Testis (tissue), 3 donors: Measurements from ENCODE around the gene RAB3A. TPM values are rescaled to one million over a fixed set of nuclear protein-coding genes. Genes with fewer than 3 reads are reported as not detected.

ENCODE experiments used
- DNase-seq: peaks from one replicate; pipeline ENCODE4 v3.0.0-alpha.2; 2019
- H3K27ac ChIP-seq, 2 donors: fragments of 200-600 bp; sonication (generic); one replicate each; pipeline ENCODE4 v1.5.1; 2019
- H3K27me3 ChIP-seq: fragments of 200-600 bp; sonication (generic); one replicate; pipeline ENCODE4 v1.5.1; 2019
- H3K36me3 ChIP-seq: fragments of 200-600 bp; sonication (generic); one replicate; pipeline ENCODE4 v1.5.1; 2017; ENCODE audit warnings: low read depth; ENCODE audit errors: missing control alignments
- H3K4me1 ChIP-seq: fragments of 200-600 bp; sonication (generic); one replicate; pipeline ENCODE4 v1.5.1; 2019
- H3K4me3 ChIP-seq, 2 donors: fragments of 200-600 bp; sonication (generic); one replicate each; pipeline ENCODE4 v1.5.1; 2017 to 2019
- H3K9me3 ChIP-seq: fragments of 200-600 bp; sonication (generic); one replicate; pipeline ENCODE4 v1.5.1; 2017
- POLR2A ChIP-seq: fragments of 450-650 bp; IDR thresholded peaks from one replicate; pipeline ENCODE4 v1.6.1; 2017; ENCODE audit warnings: antibody characterized with exemption, mild to moderate bottlenecking, moderate library complexity
- WGBS, 2 donors: methylation state at CpG; one replicate each; pipeline ENCODE4 v1.1.5; 2018; 5-methylcytosine and 5-hydroxymethylcytosine counted together
- intact Hi-C: fragments of 100-400 bp; cut with DNase I; formaldehyde crosslinking; loops from one replicate; pipeline ENCODE4 v1.15.1; 2023; ENCODE audit warnings: low total_unique reads
- polyA plus RNA-seq: library from polyadenylated mRNA; stranded (reverse); fragments of 350-450 nt; fragmentation: Illumina TruSeq; extraction: RNeasy Lipid Tissue Mini Kit (QIAGEN cat#74804); gene quantifications from one replicate; pipeline ENCODE4 v1.2.3, GENCODE V29; 2014; ENCODE audit warnings: low read depth, low replicate concordance; ENCODE audit not compliant: insufficient read depth
- total RNA-seq, 2 donors: library from RNA; depleted of rRNA; stranded (reverse); fragments of >200 nt; gene quantifications; one replicate each; pipeline ENCODE4 v1.2.3, GENCODE V29; 2016
- TF ChIP-seq, protein P1 (sequence below), 3 experiments: fragments of 450-650 bp in 2 of 3; fragments of 200-600 bp in 1 of 3; sonication (generic) in 1 of 3; IDR thresholded peaks; one replicate each; pipeline ENCODE4 v1.5.1; 2016 to 2019; ENCODE audit warnings: antibody characterized with exemption in 3 of 3, mild to moderate bottlenecking in 2 of 3, moderate library complexity in 1 of 3

Gene RAB3A
- total and polyA plus RNA-seq, 3 donors from 2014 or later: 2.8 to 6.3 (median 4.6) TPM

DNA sequence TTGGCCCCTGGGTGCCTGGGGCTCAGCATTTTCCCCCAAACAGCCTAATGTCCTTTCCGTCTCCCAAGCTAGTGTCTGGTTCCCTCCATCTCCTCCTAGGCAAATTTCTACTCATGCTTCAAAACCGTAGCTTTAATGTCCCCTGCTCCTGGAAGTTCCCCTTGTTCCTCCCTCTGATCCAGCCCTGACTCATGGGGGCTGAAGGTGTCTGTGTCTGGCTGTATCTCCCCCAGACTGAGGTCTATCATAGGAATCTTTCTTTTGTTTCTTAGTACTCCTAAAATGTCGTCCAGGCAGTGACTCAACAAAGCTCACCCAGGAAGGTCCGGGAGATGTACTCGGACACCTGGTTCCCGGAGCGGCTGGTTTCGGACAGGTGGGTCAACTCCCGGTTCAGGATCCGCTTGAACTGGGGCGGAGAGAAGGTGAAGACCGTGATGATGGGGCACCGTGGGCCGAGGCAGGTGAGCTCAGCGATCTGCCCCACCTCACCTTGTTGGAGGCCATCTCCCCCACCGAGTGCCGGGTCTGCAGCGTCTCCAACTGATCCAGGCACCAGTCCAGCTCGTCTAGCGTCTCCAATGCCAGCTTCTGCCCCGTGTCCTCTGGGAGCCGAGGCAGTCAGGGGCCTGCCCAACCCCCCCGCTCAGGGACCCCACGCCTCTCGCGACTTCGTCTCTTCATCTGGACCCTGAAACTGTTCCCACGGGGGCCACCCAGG is 16.2 kb upstream of the RAB3A start:
- no peaks in the 10 kb centered on the region for H3K27me3 ChIP-seq
- no peak for DNase-seq
- H3K4me1 ChIP-seq: peaks cover 7% of the 10 kb centered on the region
- TF ChIP-seq, protein P1, sequence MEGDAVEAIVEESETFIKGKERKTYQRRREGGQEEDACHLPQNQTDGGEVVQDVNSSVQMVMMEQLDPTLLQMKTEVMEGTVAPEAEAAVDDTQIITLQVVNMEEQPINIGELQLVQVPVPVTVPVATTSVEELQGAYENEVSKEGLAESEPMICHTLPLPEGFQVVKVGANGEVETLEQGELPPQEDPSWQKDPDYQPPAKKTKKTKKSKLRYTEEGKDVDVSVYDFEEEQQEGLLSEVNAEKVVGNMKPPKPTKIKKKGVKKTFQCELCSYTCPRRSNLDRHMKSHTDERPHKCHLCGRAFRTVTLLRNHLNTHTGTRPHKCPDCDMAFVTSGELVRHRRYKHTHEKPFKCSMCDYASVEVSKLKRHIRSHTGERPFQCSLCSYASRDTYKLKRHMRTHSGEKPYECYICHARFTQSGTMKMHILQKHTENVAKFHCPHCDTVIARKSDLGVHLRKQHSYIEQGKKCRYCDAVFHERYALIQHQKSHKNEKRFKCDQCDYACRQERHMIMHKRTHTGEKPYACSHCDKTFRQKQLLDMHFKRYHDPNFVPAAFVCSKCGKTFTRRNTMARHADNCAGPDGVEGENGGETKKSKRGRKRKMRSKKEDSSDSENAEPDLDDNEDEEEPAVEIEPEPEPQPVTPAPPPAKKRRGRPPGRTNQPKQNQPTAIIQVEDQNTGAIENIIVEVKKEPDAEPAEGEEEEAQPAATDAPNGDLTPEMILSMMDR (IDR thresholded peaks at IDR 0.05): no peak
- no peak for TF ChIP-seq POLR2A
- no peak overlapping the region for H3K27ac ChIP-seq
- 57 to 59% methylated on average over 28 of the region's 28 CpGs for WGBS, 2 donors
- intact Hi-C loops: no loop called here
- H3K36me3 ChIP-seq: no peaks in the 10 kb centered on the region
- no peaks in the 10 kb centered on the region for H3K9me3 ChIP-seq
- no peak overlapping the region for H3K4me3 ChIP-seq

DNA sequence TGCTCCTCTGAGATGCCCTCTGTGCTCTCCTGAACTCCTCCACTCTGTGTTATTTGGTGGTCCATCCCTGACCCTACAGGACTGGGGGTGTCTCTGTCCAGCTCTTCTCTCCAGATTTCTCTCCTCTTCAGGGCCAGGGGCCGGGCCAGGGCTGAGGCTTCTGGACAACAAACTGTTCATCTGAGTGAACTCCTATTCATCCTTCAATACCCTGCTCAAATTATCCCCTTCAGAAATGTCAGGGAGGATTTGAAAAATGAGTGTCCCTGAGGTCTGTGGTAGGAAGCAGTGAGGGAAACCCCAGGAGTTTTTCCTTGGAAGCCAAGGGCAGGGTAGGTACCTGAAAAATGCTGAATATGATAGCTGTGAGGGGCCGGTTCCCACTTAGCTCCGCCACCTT is 14.8 kb upstream of the RAB3A start:
- Histone ChIP-seq H3K27me3 (no peaks in the 10 kb centered on the region), H3K4me1 (no peaks in the 10 kb centered on the region), H3K9me3 (no peaks in the 10 kb centered on the region), H3K27ac (no peak overlapping the region), H3K4me3 (no peak overlapping the region), H3K36me3 (no peaks in the 10 kb centered on the region)
- 84 to 95% methylated on average over 3 of the region's 3 CpGs for WGBS, 2 donors
- intact Hi-C loops: no loop called here
- no peak for DNase-seq
- TF ChIP-seq, protein P1 (IDR thresholded peaks at IDR 0.05): no peak
- no peak for TF ChIP-seq POLR2A

DNA sequence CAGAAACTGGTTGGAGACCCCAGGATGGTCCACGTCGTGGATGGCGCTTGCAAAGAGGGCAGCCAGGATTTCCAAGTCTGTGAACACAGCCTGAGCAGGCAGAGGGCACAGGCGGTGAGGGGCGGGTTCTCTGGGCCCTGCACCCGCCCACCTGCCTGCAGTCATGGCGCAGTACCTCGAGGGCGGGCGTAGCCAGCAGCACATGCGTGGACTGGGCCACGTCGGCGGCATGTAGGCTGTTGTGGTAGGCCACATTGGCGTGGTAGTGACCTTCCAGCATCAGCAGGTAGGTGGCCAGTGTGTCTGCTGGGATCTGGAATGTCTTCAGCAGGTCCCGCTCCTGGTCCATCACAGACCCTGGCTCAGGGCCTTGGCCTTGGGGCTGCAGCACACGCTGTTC is 14.3 kb upstream of the RAB3A start:
- intact Hi-C loops: no loop called here
- TF ChIP-seq POLR2A: no peak
- TF ChIP-seq, protein P1 (IDR thresholded peaks at IDR 0.05): no peak
- no peak overlapping the region for H3K27ac ChIP-seq
- DNase-seq: no peak
- H3K4me1 ChIP-seq: no peaks in the 10 kb centered on the region
- 79 to 89% methylated on average over 3 to 17 of the region's 17 CpGs for WGBS, 2 donors
- no peaks in the 10 kb centered on the region for H3K36me3 ChIP-seq
- H3K9me3 ChIP-seq: no peaks in the 10 kb centered on the region
- no peak overlapping the region for H3K4me3 ChIP-seq
- H3K27me3 ChIP-seq: no peaks in the 10 kb centered on the region

DNA sequence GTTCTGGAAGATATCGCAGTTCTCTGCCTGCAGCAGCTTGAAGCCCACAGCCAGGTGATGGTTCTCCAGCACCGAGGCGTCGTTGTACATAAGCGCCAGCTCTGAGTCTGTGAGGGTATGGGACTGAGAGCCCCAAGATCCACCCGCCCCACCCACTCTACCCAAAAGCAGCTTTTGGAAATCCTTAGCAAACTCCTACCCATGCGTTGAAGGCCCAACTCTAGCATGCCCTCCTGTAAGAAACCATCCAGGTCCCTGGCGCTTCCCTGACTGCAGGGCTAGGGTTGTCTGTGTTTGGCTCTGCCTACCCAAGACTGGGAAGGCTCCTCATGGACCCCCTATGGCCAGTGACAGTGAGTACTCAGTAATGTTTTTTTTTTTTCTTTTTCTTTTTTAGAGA is 12.9 kb upstream of the RAB3A start:
- H3K36me3 ChIP-seq: no peaks in the 10 kb centered on the region
- no peaks in the 10 kb centered on the region for H3K27me3 ChIP-seq
- no peak overlapping the region for H3K4me3 ChIP-seq
- WGBS, 2 donors: 96 to 97% methylated on average over 7 to 8 of the region's 8 CpGs
- DNase-seq: no peak
- no peaks in the 10 kb centered on the region for H3K4me1 ChIP-seq
- no peaks in the 10 kb centered on the region for H3K9me3 ChIP-seq
- intact Hi-C loops: no loop called here
- no peak for TF ChIP-seq POLR2A
- TF ChIP-seq, protein P1 (IDR thresholded peaks at IDR 0.05): no peak
- H3K27ac ChIP-seq: no peak overlapping the region
